ENCODE results near the gene MRPL52. TPM values are rescaled to one million over a fixed set of nuclear protein-coding genes. Genes with fewer than 3 reads are reported as not detected.

Gene MRPL52
- total and polyA plus RNA-seq, 2 of the 13 experiments (the other 11 are each of a cell fraction or from before 2014, with no cell fraction given): 118 to 329 TPM

DNA sequence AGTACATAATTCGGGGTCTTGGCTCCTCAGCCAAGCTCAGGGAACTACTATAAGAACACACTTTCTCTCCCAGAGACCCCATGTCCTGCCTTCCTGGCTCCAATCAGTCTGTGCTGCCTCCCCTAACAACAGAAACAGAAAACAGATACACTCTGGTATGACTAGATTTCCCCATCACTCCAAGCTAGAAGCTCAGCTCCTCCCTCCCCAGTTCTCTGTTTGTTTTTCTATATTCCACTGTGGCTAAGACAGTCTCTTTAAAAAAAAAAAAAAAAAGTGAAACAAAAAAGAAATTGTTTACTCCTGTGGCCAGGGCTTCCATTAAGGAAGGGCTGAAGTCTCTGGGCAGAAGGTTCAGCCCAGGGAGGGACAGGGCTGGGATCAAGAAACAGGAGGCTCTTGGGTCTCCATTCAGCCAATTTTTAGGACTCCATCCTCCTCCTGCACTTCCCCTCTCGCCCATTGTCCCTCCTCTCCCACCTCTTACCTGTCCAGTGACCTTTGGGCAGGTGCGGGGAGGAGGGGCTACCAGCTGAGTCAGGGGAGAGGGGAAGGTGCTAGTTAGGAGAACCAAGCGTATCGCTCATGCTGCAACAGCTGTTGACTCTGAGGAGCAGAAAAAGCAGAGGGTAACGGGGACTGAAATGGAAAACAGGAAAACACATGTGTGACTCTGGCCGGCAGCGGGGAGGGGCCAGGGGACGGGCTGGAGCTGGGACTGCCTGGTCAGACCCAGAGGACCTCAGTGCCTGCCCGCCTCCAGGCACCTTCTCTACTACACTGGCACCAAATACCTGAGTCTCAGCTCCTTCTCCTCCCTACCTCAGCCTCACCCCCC lies 10.3 kb upstream of the MRPL52 start (continued):
- TF ChIP-seq FOXK1 (CRISPR knock-in tag; IDR thresholded peaks at IDR 0.05; ENCODE audit: borderline replicate concordance, low read depth) (no peak; the same call in 1 of the 2 replicates), GFI1 (CRISPR knock-in tag; IDR thresholded peaks at IDR 0.05; ENCODE audit: borderline replicate concordance) (no peak), RNF2 (conservative IDR thresholded peaks at IDR 0.05; ENCODE audit: low read depth) (no peak), ZNF790 (CRISPR knock-in tag; IDR thresholded peaks at IDR 0.05; ENCODE audit: borderline replicate concordance) (no peak), CEBPB (IDR thresholded peaks at IDR 0.05; ENCODE audit: borderline replicate concordance, low read depth, low read length) (no peak), MAFG (CRISPR knock-in tag; IDR thresholded peaks at IDR 0.05) (no peak), ZNF670 (CRISPR knock-in tag; IDR thresholded peaks at IDR 0.05; ENCODE audit: borderline replicate concordance) (no peak), SP4 (CRISPR knock-in tag; IDR thresholded peaks at IDR 0.05) (no peak), ZNF841 (CRISPR knock-in tag; IDR thresholded peaks at IDR 0.05; ENCODE audit: borderline replicate concordance) (no peak), CCDC6 (CRISPR knock-in tag; IDR thresholded peaks at IDR 0.05) (no peak), MED8 (CRISPR knock-in tag; IDR thresholded peaks at IDR 0.05; ENCODE audit: insufficient replicate concordance) (no peak), NR1H2 (CRISPR knock-in tag; IDR thresholded peaks at IDR 0.05; ENCODE audit: borderline replicate concordance, low read depth) (no peak), DR1 (CRISPR knock-in tag; IDR thresholded peaks at IDR 0.05) (no peak), SAFB2 (CRISPR knock-in tag; IDR thresholded peaks at IDR 0.05; ENCODE audit: borderline replicate concordance, low read depth) (no peak; the same call in 1 of the 2 replicates), POLR2AphosphoS5 (IDR thresholded peaks at IDR 0.05; ENCODE audit: low read depth, low read length) (no peak), SSRP1 (CRISPR knock-in tag; IDR thresholded peaks at IDR 0.05) (no peak), CEBPG (CRISPR knock-in tag; IDR thresholded peaks at IDR 0.05) (no peak), ZNF558 (CRISPR knock-in tag; IDR thresholded peaks at IDR 0.05; ENCODE audit: borderline replicate concordance) (no peak)
- TF ChIP-seq, protein P1, sequence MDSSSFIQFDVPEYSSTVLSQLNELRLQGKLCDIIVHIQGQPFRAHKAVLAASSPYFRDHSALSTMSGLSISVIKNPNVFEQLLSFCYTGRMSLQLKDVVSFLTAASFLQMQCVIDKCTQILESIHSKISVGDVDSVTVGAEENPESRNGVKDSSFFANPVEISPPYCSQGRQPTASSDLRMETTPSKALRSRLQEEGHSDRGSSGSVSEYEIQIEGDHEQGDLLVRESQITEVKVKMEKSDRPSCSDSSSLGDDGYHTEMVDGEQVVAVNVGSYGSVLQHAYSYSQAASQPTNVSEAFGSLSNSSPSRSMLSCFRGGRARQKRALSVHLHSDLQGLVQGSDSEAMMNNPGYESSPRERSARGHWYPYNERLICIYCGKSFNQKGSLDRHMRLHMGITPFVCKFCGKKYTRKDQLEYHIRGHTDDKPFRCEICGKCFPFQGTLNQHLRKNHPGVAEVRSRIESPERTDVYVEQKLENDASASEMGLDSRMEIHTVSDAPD (CRISPR knock-in tag; IDR thresholded peaks at IDR 0.05): no peak
- TF ChIP-seq, protein P2, sequence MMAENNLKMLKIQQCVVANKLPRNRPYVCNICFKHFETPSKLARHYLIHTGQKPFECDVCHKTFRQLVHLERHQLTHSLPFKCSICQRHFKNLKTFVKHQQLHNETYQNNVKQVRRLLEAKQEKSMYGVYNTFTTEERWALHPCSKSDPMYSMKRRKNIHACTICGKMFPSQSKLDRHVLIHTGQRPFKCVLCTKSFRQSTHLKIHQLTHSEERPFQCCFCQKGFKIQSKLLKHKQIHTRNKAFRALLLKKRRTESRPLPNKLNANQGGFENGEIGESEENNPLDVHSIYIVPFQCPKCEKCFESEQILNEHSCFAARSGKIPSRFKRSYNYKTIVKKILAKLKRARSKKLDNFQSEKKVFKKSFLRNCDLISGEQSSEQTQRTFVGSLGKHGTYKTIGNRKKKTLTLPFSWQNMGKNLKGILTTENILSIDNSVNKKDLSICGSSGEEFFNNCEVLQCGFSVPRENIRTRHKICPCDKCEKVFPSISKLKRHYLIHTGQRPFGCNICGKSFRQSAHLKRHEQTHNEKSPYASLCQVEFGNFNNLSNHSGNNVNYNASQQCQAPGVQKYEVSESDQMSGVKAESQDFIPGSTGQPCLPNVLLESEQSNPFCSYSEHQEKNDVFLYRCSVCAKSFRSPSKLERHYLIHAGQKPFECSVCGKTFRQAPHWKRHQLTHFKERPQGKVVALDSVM (CRISPR knock-in tag; IDR thresholded peaks at IDR 0.05): no peak
- TF ChIP-seq, protein P3, sequence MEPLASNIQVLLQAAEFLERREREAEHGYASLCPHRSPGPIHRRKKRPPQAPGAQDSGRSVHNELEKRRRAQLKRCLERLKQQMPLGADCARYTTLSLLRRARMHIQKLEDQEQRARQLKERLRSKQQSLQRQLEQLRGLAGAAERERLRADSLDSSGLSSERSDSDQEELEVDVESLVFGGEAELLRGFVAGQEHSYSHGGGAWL (CRISPR knock-in tag; IDR thresholded peaks at IDR 0.05): 0 out of 2 replicates have a peak, but pooled peaks have one; percentile 39
- TF ChIP-seq, protein P4, sequence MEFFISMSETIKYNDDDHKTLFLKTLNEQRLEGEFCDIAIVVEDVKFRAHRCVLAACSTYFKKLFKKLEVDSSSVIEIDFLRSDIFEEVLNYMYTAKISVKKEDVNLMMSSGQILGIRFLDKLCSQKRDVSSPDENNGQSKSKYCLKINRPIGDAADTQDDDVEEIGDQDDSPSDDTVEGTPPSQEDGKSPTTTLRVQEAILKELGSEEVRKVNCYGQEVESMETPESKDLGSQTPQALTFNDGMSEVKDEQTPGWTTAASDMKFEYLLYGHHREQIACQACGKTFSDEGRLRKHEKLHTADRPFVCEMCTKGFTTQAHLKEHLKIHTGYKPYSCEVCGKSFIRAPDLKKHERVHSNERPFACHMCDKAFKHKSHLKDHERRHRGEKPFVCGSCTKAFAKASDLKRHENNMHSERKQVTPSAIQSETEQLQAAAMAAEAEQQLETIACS (CRISPR knock-in tag; IDR thresholded peaks at IDR 0.05): no peak
- TF ChIP-seq, protein P5, sequence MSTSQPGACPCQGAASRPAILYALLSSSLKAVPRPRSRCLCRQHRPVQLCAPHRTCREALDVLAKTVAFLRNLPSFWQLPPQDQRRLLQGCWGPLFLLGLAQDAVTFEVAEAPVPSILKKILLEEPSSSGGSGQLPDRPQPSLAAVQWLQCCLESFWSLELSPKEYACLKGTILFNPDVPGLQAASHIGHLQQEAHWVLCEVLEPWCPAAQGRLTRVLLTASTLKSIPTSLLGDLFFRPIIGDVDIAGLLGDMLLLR (CRISPR knock-in tag; IDR thresholded peaks at IDR 0.05): no peak
- TF ChIP-seq, protein P6, sequence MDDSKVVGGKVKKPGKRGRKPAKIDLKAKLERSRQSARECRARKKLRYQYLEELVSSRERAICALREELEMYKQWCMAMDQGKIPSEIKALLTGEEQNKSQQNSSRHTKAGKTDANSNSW (CRISPR knock-in tag; IDR thresholded peaks at IDR 0.05; ENCODE audit: borderline replicate concordance): peak; percentile 24; the same call in 1 of the 2 replicates

Measured in HepG2 (cell line).